OCI-LY1 (cell line): Measurements from ENCODE around the gene UTS2B.

ENCODE experiments used
- H2AFZ ChIP-seq: fragments of 200-600 bp; sonication (generic), shearing (Covaris generic); 2 replicates; pipeline ENCODE4 v1.6.0; 2014; ENCODE audit warnings: antibody characterized with exemption, mild to moderate bottlenecking, low read length
- H3F3A ChIP-seq: fragments of 200-600 bp; sonication (generic), shearing (Covaris generic); 2 replicates; pipeline ENCODE4 v1.6.0; 2014; ENCODE audit warnings: mild to moderate bottlenecking, antibody characterized with exemption, low read length, moderate library complexity; ENCODE audit not compliant: insufficient read depth
- H3K27ac ChIP-seq: fragments of 200-600 bp; sonication (generic); 2 replicates; pipeline ENCODE4 v1.5.1; 2014; ENCODE audit warnings: low read length, mixed run types, mild to moderate bottlenecking, low read depth; ENCODE audit not compliant: poor library complexity, severe bottlenecking
- H3K27me3 ChIP-seq: fragments of 200-600 bp; sonication (generic); 2 replicates; pipeline ENCODE4 v1.6.0; 2014; ENCODE audit warnings: antibody characterized with exemption, mild to moderate bottlenecking, low read length, moderate library complexity; ENCODE audit not compliant: insufficient read depth
- H3K36me3 ChIP-seq: fragments of 200-600 bp; sonication (generic); 2 replicates; pipeline ENCODE4 v1.6.1; 2014; ENCODE audit warnings: mild to moderate bottlenecking, antibody characterized with exemption, low read length, moderate library complexity, mixed read lengths; ENCODE audit not compliant: insufficient read depth
- H3K4me1 ChIP-seq: fragments of 200-600 bp; sonication (generic); 2 replicates; pipeline ENCODE4 v1.5.1; 2014; ENCODE audit warnings: mild to moderate bottlenecking, low read length, moderate library complexity; ENCODE audit not compliant: insufficient read depth, severe bottlenecking
- H3K4me2 ChIP-seq: fragments of 200-600 bp; sonication (generic), shearing (Covaris generic); 2 replicates; pipeline ENCODE4 v1.6.1; 2014; ENCODE audit warnings: low read length
- H3K4me3 ChIP-seq: fragments of 200-600 bp; sonication (generic); 2 replicates; pipeline ENCODE4 v1.5.1; 2014; ENCODE audit warnings: low read length, low read depth, mild to moderate bottlenecking, mixed read lengths; ENCODE audit not compliant: poor library complexity, severe bottlenecking
- H3K79me2 ChIP-seq: fragments of 200-600 bp; shearing (Covaris generic); 2 replicates; pipeline ENCODE4 v1.6.1; 2016; ENCODE audit warnings: mixed run types, low read length, mixed read lengths; ENCODE audit not compliant: insufficient read depth
- H3K9ac ChIP-seq: fragments of 200-600 bp; sonication (generic), shearing (Covaris generic); 2 replicates; pipeline ENCODE4 v1.6.1; 2014; ENCODE audit warnings: mild to moderate bottlenecking, low read length, mixed read lengths
- H3K9me2 ChIP-seq: fragments of 200-600 bp; sonication (generic), shearing (Covaris generic); 2 replicates; pipeline ENCODE4 v1.6.1; 2014; ENCODE audit warnings: low read depth, mild to moderate bottlenecking, low read length, mixed read lengths
- H3K9me3 ChIP-seq: fragments of 200-600 bp; shearing (Covaris generic); 2 replicates; pipeline ENCODE4 v1.6.1; 2014; ENCODE audit warnings: low read length, mixed read lengths
- H4K20me1 ChIP-seq: fragments of 200-600 bp; sonication (generic), shearing (Covaris generic); 2 replicates; pipeline ENCODE4 v1.6.0; 2016; ENCODE audit warnings: mild to moderate bottlenecking, low read length; ENCODE audit not compliant: insufficient read depth
- EZH2 ChIP-seq: fragments of 200-600 bp; sonication (generic), shearing (Covaris generic); IDR thresholded peaks from 2 replicates; pipeline ENCODE4 v1.8.0; 2017; ENCODE audit warnings: borderline replicate concordance, mixed run types, mild to moderate bottlenecking, antibody characterized with exemption, low read length, moderate library complexity, mixed read lengths
- TF ChIP-seq, protein P1 (sequence below): fragments of 200-600 bp; sonication (generic), shearing (Covaris generic); IDR thresholded peaks from 2 replicates; pipeline ENCODE4 v1.5.1; 2017; ENCODE audit warnings: mild to moderate bottlenecking, antibody characterized with exemption, low read length, moderate library complexity, mixed read lengths

The UTS2B gene

DNA sequence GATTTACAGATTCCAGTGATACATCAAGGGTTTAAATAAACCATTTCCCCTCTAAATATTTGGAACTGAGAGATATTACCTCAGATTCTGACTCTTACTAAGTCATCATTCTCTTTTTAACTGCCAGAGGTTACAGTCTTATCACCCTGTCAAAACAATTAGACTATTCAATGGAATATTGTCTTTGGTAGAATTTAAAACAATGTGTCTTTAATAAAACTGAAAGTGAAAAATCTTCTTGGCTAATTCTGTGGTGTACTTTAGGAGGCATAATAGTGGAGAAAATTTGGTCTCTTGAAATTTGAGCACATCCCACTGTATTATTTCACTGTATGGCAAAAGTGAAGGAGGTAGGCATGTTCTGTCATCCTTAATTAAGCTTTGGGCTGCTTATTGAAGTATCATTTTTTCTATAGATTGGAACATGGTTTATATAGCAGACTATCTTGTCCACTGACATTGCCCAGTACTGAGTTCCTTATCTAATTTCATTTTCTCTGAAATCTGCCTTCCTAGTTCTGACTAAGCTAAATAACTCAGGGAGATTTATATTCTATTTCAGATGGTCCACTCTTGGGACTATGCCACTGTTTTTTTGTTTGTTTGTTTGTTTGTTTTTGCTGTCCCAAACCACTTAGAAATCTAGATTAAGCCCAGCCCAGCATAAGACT lies 48.0 kb upstream of the UTS2B start:
- H3K27me3 ChIP-seq, result no peaks in the 10 kb centered on the region
- no peaks in the 10 kb centered on the region for H3K9me3 ChIP-seq
- H4K20me1 ChIP-seq, result no peaks in the 10 kb centered on the region
- H3F3A ChIP-seq, result no peaks in the 10 kb centered on the region
- no peaks in the 10 kb centered on the region for H3K36me3 ChIP-seq
- no peak overlapping the region for H3K9ac ChIP-seq
- no peak overlapping the region for H3K27ac ChIP-seq
- no peak overlapping the region for H3K4me2 ChIP-seq
- no peak overlapping the region for H2AFZ ChIP-seq
- no peaks in the 10 kb centered on the region for H3K9me2 ChIP-seq
- H3K79me2 ChIP-seq, result no peaks in the 10 kb centered on the region
- H3K4me3 ChIP-seq, result no peak overlapping the region
- H3K4me1 ChIP-seq, result no peaks in the 10 kb centered on the region
- TF ChIP-seq, protein P1, sequence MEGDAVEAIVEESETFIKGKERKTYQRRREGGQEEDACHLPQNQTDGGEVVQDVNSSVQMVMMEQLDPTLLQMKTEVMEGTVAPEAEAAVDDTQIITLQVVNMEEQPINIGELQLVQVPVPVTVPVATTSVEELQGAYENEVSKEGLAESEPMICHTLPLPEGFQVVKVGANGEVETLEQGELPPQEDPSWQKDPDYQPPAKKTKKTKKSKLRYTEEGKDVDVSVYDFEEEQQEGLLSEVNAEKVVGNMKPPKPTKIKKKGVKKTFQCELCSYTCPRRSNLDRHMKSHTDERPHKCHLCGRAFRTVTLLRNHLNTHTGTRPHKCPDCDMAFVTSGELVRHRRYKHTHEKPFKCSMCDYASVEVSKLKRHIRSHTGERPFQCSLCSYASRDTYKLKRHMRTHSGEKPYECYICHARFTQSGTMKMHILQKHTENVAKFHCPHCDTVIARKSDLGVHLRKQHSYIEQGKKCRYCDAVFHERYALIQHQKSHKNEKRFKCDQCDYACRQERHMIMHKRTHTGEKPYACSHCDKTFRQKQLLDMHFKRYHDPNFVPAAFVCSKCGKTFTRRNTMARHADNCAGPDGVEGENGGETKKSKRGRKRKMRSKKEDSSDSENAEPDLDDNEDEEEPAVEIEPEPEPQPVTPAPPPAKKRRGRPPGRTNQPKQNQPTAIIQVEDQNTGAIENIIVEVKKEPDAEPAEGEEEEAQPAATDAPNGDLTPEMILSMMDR, result no peak
- no peak for TF ChIP-seq EZH2

GRCh38 chr3:191376516-191377141 lies 46.3 kb upstream of the UTS2B start:
- no peaks in the 10 kb centered on the region for H3K36me3 ChIP-seq
- no peaks in the 10 kb centered on the region for H4K20me1 ChIP-seq
- no peak overlapping the region for H3K27ac ChIP-seq
- H3K79me2 ChIP-seq, result no peaks in the 10 kb centered on the region
- H3F3A ChIP-seq, result no peaks in the 10 kb centered on the region
- no peaks in the 10 kb centered on the region for H3K9me3 ChIP-seq
- no peak for TF ChIP-seq EZH2
- TF ChIP-seq, protein P1, result no peak
- H3K4me2 ChIP-seq, result no peak overlapping the region
- no peak overlapping the region for H3K4me3 ChIP-seq
- no peak overlapping the region for H3K9ac ChIP-seq
- no peaks in the 10 kb centered on the region for H3K27me3 ChIP-seq
- H2AFZ ChIP-seq, result no peak overlapping the region
- no peaks in the 10 kb centered on the region for H3K4me1 ChIP-seq
- no peaks in the 10 kb centered on the region for H3K9me2 ChIP-seq

DNA sequence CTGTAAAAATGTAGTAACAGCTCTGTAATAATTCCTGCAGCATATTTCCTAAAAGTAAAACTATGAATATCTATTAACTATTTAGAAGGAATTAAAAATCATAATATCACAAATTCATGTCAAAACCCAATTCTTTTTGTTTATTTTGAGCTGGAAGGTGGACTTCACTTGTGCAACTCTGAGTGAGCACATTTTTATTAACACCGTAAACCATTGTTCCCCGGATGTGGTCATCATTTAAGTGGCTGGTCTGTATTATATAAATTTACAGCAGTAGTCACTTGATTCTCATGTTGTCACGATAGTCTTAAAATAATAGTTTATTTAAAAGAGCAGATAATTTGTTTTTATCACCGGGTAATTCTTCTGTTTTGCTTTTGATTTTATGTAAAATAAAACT lies 43.0 kb upstream of the UTS2B start:
- Histone ChIP-seq H3K9me3 (no peaks in the 10 kb centered on the region), H3K4me3 (no peak overlapping the region), H3K4me1 (no peaks in the 10 kb centered on the region), H4K20me1 (no peaks in the 10 kb centered on the region), H3K36me3 (no peaks in the 10 kb centered on the region), H3F3A (no peaks in the 10 kb centered on the region), H3K4me2 (no peak overlapping the region), H3K27me3 (no peaks in the 10 kb centered on the region), H3K79me2 (no peaks in the 10 kb centered on the region), H3K9ac (no peak overlapping the region), H3K27ac (no peak overlapping the region), H2AFZ (no peak overlapping the region), H3K9me2 (no peaks in the 10 kb centered on the region)
- no peak for TF ChIP-seq EZH2
- TF ChIP-seq, protein P1, result no peak
